HL-60/S4 treated with phorbol 12-myristate 13-acetate at 8.2 ng/mL for 4 days and 3 days (cell line): ENCODE measurements around the gene AKT2.

Experiments used
- in situ Hi-C: fragments of 300-500 bp; cut with MboI; formaldehyde crosslinking; loops from 2 replicates; pipeline ENCODE4 v1.15.0; 2022; ENCODE audit warnings: low sequenced_read_pairs

The AKT2 gene

GRCh38 chr19:40198272-40198990 is 86.7 kb downstream of the AKT2 start:
- in situ Hi-C loops = no loop called here

- in situ Hi-C loops = no loop called here
These were observed 91.6 kb downstream of the AKT2 start for GRCh38 chr19:40193587-40193849.

- in situ Hi-C loops = no loop called here
These were observed 92.2 kb downstream of the AKT2 start for GRCh38 chr19:40192758-40193586.

- in situ Hi-C loops = no loop called here
These were observed 93.1 kb downstream of the AKT2 start for GRCh38 chr19:40191836-40192646.

- in situ Hi-C loops = no loop called here
These were observed 94.0 kb downstream of the AKT2 start, which contains the start of gene MAP3K10 for GRCh38 chr19:40190891-40191835. Gene MAP3K10, plus strand, starts transcription at chr19:40191426. Its CDS starts 606 bp downstream, at chr19:40192032.

- in situ Hi-C loops = no loop called here
These were observed 100.9 kb downstream of the AKT2 start for GRCh38 chr19:40184273-40184672.
